Coronary artery (tissue), 2 donors: ENCODE results near the gene TTC7B.

Source experiments
- DNase-seq: peaks from one replicate; pipeline ENCODE4 v3.0.0-alpha.2; 2017; ENCODE audit warnings: low spot score
- H3K27ac ChIP-seq, 2 donors: fragments of 200-600 bp; sonication (generic); one replicate each; pipeline ENCODE4 v1.5.1; 2016 to 2019
- H3K4me3 ChIP-seq: fragments of 200-600 bp; sonication (generic); 2 replicates; pipeline ENCODE4 v1.5.1; 2016; ENCODE audit warnings: mild to moderate bottlenecking, moderate library complexity
- CTCF ChIP-seq: fragments of 200-600 bp; sonication (generic); IDR thresholded peaks from one replicate; pipeline ENCODE4 v1.5.1; 2019; ENCODE audit warnings: antibody characterized with exemption

TTC7B gene

GRCh38 chr14:90607141-90607540 lies 209.1 kb downstream of the TTC7B start:
- H3K4me3 ChIP-seq = no peak overlapping the region
- no peak overlapping the region for H3K27ac ChIP-seq
- no peak for TF ChIP-seq CTCF
- no peak for DNase-seq

DNA sequence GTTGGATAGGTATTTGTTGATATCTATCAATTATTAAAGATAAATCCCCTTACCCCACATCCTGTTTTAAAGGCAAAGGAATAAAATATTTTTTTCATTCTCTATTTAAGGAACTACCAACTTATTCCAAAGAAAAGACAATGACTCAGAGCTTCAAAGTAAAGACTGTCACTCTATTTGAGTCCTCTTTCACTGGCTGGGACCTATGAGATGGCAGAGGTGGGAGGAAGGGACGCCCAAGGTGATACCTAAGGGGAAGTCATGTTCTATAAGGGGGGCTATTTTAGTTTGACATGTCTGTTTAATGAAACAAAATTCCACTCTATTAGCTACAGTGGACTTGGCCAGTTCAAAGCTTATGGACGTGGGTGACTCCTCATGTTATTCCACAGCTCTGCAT lies 209.8 kb downstream of the TTC7B start:
- H3K27ac ChIP-seq = no peak overlapping the region
- no peak for TF ChIP-seq CTCF
- no peak for DNase-seq
- H3K4me3 ChIP-seq = no peak overlapping the region

GRCh38 chr14:90605430-90605829 lies 210.8 kb downstream of the TTC7B start:
- TF ChIP-seq CTCF = no peak
- Histone ChIP-seq H3K4me3 (no peak overlapping the region), H3K27ac (no peak overlapping the region)
- no peak for DNase-seq

- H3K27ac ChIP-seq = no peak overlapping the region
- no peak for DNase-seq
- no peak for TF ChIP-seq CTCF
- no peak overlapping the region for H3K4me3 ChIP-seq
Observed at GRCh38 chr14:90604356-90604755, 211.9 kb downstream of the TTC7B start.

DNA sequence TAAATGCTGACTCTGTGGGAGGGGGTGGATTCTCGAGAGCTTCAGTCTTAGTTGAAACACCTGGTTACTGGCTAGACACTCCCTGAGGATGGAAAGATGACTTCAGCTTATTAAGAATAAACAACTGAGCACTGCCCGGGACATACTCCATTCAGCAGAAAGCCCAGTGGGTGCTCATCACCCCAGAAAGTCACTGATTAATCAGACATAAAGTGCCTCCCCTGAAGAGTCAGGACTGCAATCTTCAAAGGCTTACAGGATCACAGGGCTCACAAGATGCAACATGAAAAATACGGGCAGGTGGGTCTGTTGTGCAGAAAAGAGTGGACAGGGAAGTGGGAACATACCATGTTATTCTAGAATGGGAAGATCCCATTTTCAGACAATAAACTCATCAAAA lies 212.4 kb downstream of the TTC7B start:
- no peak overlapping the region for H3K4me3 ChIP-seq
- H3K27ac ChIP-seq = no peak overlapping the region
- DNase-seq = no peak
- TF ChIP-seq CTCF = no peak

DNA sequence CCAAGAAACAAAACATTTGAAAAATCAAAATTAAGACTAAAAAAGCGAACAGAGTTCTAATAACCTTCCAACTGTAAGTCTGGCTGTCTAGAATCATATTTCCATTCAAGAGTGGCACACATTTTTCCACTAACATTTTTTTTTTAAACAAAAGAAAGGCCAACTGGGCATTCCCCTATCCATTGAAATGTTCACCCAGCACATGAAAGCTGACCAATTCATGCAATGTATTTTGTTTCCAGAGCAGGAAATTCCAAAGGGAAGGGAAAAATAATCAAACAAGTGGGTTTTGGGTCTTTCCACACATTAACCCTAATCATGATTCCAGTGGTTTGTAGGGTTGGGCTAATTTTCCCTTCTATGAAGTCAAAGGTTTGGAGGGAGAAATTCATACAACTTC lies 212.9 kb downstream of the TTC7B start:
- no peak for DNase-seq
- Histone ChIP-seq H3K27ac (no peak overlapping the region), H3K4me3 (no peak overlapping the region)
- TF ChIP-seq CTCF = no peak

- TF ChIP-seq CTCF = no peak
- H3K4me3 ChIP-seq = no peak overlapping the region
- DNase-seq = no peak
- H3K27ac ChIP-seq = no peak overlapping the region
Observed at GRCh38 chr14:90602088-90602687, 214.0 kb downstream of the TTC7B start.
